WERI-Rb-1 (cell line): ENCODE data around the gene ADAMTSL5.

Experiments
- DNase-seq: peaks from one replicate; pipeline ENCODE4 v3.0.0-alpha.2; 2020
- H3K27ac ChIP-seq: fragments of 250-450 bp; sonication (Bioruptor Pico); 2 replicates; pipeline ENCODE4 v1.5.1; 2020; ENCODE audit warnings: mild to moderate bottlenecking, moderate library complexity
- H3K27me3 ChIP-seq: fragments of 250-450 bp; sonication (Bioruptor Pico); 2 replicates; pipeline ENCODE4 v1.5.1; 2021; ENCODE audit warnings: mild to moderate bottlenecking, low read depth, moderate library complexity; ENCODE audit not compliant: insufficient read depth, severe bottlenecking
- H3K36me3 ChIP-seq: fragments of 250-450 bp; sonication (Bioruptor Pico); 2 replicates; pipeline ENCODE4 v1.5.1; 2020; ENCODE audit warnings: mild to moderate bottlenecking, moderate library complexity
- H3K4me3 ChIP-seq: 2 replicates; pipeline ENCODE4 v1.5.1; 2011; ENCODE audit warnings: low read depth, mild to moderate bottlenecking, control low read depth, low read length
- H3K9me3 ChIP-seq: fragments of 250-450 bp; sonication (Bioruptor Pico); 2 replicates; pipeline ENCODE4 v1.5.1; 2021; ENCODE audit warnings: mild to moderate bottlenecking, moderate library complexity; ENCODE audit not compliant: severe bottlenecking
- CTCF ChIP-seq: IDR thresholded peaks from 2 replicates; pipeline ENCODE4 v1.5.1; 2011; ENCODE audit warnings: low read depth, mild to moderate bottlenecking, control low read depth, inconsistent platforms, low read length

The ADAMTSL5 gene

GRCh38 chr19:1465191-1466016 is 47.4 kb downstream of the ADAMTSL5 start:
- peak; percentile 60 for TF ChIP-seq CTCF
- Histone ChIP-seq H3K27me3 (no peaks in the 10 kb centered on the region), H3K9me3 (no peaks in the 10 kb centered on the region), H3K27ac (no peak overlapping the region), H3K36me3 (peaks cover 29% of the 10 kb centered on the region), H3K4me3 (no peak overlapping the region)
- no peak for DNase-seq

- Histone ChIP-seq H3K36me3 (peaks cover 38% of the 10 kb centered on the region), H3K27ac (no peak overlapping the region), H3K9me3 (no peaks in the 10 kb centered on the region), H3K4me3 (no peak overlapping the region), H3K27me3 (no peaks in the 10 kb centered on the region)
- no peak for DNase-seq
- TF ChIP-seq CTCF = no peak
Measured at GRCh38 chr19:1461862-1462261, 51.0 kb downstream of the ADAMTSL5 start.

GRCh38 chr19:1460033-1460995 is 52.5 kb downstream of the ADAMTSL5 start:
- DNase-seq = no peak
- Histone ChIP-seq H3K27me3 (no peaks in the 10 kb centered on the region), H3K9me3 (no peaks in the 10 kb centered on the region), H3K36me3 (peaks cover 30% of the 10 kb centered on the region), H3K27ac (no peak overlapping the region), H3K4me3 (no peak overlapping the region)
- no peak for TF ChIP-seq CTCF

GRCh38 chr19:1459479-1459878 is 53.3 kb downstream of the ADAMTSL5 start:
- H3K36me3 ChIP-seq = peaks cover 26% of the 10 kb centered on the region
- no peaks in the 10 kb centered on the region for H3K9me3 ChIP-seq
- no peak for TF ChIP-seq CTCF
- no peaks in the 10 kb centered on the region for H3K27me3 ChIP-seq
- H3K4me3 ChIP-seq = no peak overlapping the region
- DNase-seq = no peak
- no peak overlapping the region for H3K27ac ChIP-seq

GRCh38 chr19:1457892-1458291 is 54.9 kb downstream of the ADAMTSL5 start:
- no peak overlapping the region for H3K27ac ChIP-seq
- no peak for TF ChIP-seq CTCF

More at GRCh38 chr19:1457892-1458291, 54.9 kb downstream of the ADAMTSL5 start:
- DNase-seq = no peak
- Histone ChIP-seq H3K4me3 (no peak overlapping the region), H3K9me3 (no peaks in the 10 kb centered on the region), H3K27me3 (no peaks in the 10 kb centered on the region), H3K36me3 (peaks cover 26% of the 10 kb centered on the region)
